GM12873 (cell line): Measurements from ENCODE around the gene SFSWAP.
A peak's percentile ranks its signal among the peaks of the same experiment; 100 is the strongest.

Source experiments
- CTCF ChIP-seq: IDR thresholded peaks from 2 replicates; pipeline ENCODE4 v1.5.1; 2012; ENCODE audit warnings: low read depth, mild to moderate bottlenecking, moderate library complexity, low read length, control low read depth; ENCODE audit not compliant: insufficient read depth; ENCODE audit errors: missing control alignments

The SFSWAP gene

GRCh38 chr12:131829791-131830334 lies 119.0 kb downstream of the SFSWAP start:
- TF ChIP-seq CTCF, result no peak

- TF ChIP-seq CTCF, result peak; percentile 59
Observed at GRCh38 chr12:131830335-131830913, 119.5 kb downstream of the SFSWAP start.

- TF ChIP-seq CTCF, result no peak
Observed at GRCh38 chr12:131830914-131831571, 120.2 kb downstream of the SFSWAP start.

- no peak for TF ChIP-seq CTCF
Observed at GRCh38 chr12:131831635-131832041, 120.7 kb downstream of the SFSWAP start.

GRCh38 chr12:131832321-131833231 lies 121.7 kb downstream of the SFSWAP start:
- no peak for TF ChIP-seq CTCF

GRCh38 chr12:131833288-131833895 lies 122.5 kb downstream of the SFSWAP start:
- no peak for TF ChIP-seq CTCF
